ENCODE measurements around the gene ATP6V0C.

- no peak for TF ChIP-seq CTCF (IDR thresholded peaks at IDR 0.05)
- no peak for TF ChIP-seq POLR2A (IDR thresholded peaks at IDR 0.05)
These were observed 17.3 kb upstream of the ATP6V0C start for GRCh38 chr16:2496223-2497115.

All from testis (tissue), 2 donors.